SH-SY5Y (cell line): ENCODE measurements around the gene TAS1R2.

Source experiments
- GATA2 ChIP-seq: IDR thresholded peaks from 2 replicates; pipeline ENCODE4 v1.6.1; 2011; ENCODE audit warnings: mild to moderate bottlenecking, low read depth, low read length
- GATA3 ChIP-seq: IDR thresholded peaks from 2 replicates; pipeline ENCODE4 v1.6.1; 2011; ENCODE audit warnings: low read depth, mild to moderate bottlenecking, low read length, moderate library complexity

GRCh38 chr1:18854331-18855025 lies 5.0 kb downstream of the TAS1R2 start:
- TF ChIP-seq GATA3 (no peak), GATA2 (no peak)
